ENCODE results near the gene NR1D2.
"Not testable (repeated sequence)": the region's sequence is repeated elsewhere in the genome, so short reads cannot be mapped to it uniquely, and the experiment has no call there.

NR1D2 gene

DNA sequence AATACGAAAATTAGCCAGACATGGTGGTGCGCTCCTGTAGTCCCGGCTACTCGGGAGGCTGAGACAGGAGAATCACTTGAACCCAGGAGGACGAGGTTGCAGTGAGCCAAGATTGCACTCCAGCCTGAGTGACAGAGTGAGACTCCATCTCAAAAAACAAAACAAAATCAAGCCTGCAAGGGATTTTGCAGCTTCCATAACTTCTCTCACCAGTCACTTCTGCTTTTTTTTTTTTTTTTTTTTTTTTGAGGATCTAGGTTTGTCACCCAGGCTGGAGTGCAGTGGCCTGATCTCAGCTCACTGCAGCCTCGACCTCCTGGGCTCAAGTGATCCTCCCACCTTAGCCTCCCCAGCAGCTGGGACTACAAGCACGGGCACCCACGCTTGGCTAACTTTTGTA, 65.7 kb downstream of the NR1D2 start:
- H3K4me3 ChIP-seq (ENCODE audit: low read depth in 1 of 2, low read length in 2 of 2); H3K27ac ChIP-seq (ENCODE audit: low read length); H3K36me3 ChIP-seq (ENCODE audit: control insufficient read depth in 1 of 2, insufficient read depth in 2 of 2, low read length in 2 of 2); H3K9me3 ChIP-seq (ENCODE audit: control insufficient read depth in 1 of 2, low read length in 2 of 2); H3K27me3 ChIP-seq (ENCODE audit: low read depth, low read length); H3K4me1 ChIP-seq (ENCODE audit: control insufficient read depth in 1 of 2, insufficient read depth in 2 of 2, low read length in 2 of 2): not testable (repeated sequence)

DNA sequence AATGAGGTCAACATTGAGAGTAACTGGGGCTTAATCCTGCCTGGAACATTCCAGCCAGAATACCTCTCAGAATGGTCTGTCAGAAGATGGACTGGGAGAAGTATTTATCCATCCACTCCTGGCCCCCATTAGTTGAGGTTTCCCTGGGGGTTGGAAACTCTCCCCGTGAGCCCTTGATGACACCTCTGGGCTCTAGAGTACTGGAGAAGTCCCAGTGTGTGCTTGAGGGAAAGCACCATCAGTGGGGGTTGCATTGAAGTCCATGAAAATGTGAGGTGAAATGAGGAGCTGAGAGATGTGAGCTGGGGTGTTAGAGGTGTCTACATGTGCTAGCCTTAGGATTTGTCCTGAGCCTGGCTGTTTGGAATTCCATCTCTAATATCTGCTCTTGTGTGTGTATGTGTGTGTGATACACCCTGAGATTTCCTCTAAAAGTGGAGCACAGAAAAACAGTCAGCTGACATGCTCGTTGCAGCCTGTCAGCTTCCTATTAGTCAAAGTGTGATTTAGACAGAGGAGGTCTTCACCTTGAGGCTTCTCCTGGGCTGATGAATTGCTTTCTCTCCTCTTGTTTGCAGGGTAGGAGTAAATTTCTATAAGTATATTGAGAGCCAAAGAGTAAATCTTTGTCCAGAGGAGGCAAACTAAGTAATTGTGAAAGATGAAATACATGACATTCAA, 67.6 kb downstream of the NR1D2 start:
- no peak overlapping the region for H3K4me3 ChIP-seq (ENCODE audit: low read depth in 1 of 2, low read length in 2 of 2)
- no peaks in the 10 kb centered on the region for H3K9me3 ChIP-seq (ENCODE audit: control insufficient read depth in 1 of 2, low read length in 2 of 2)
- H3K27me3 ChIP-seq (ENCODE audit: low read depth, low read length), result no peaks in the 10 kb centered on the region
- no peak overlapping the region for H3K27ac ChIP-seq (ENCODE audit: low read length)
- H3K4me1 ChIP-seq (ENCODE audit: control insufficient read depth in 1 of 2, insufficient read depth in 2 of 2, low read length in 2 of 2), result no peaks in the 10 kb centered on the region
- no peaks in the 10 kb centered on the region for H3K36me3 ChIP-seq (ENCODE audit: control insufficient read depth in 1 of 2, insufficient read depth in 2 of 2, low read length in 2 of 2)

- Histone ChIP-seq H3K36me3 (ENCODE audit: control insufficient read depth in 1 of 2, insufficient read depth in 2 of 2, low read length in 2 of 2) (no peaks in the 10 kb centered on the region), H3K4me3 (ENCODE audit: low read depth in 1 of 2, low read length in 2 of 2) (no peak overlapping the region), H3K9me3 (ENCODE audit: control insufficient read depth in 1 of 2, low read length in 2 of 2) (no peaks in the 10 kb centered on the region), H3K27ac (ENCODE audit: low read length) (no peak overlapping the region), H3K27me3 (ENCODE audit: low read depth, low read length) (no peaks in the 10 kb centered on the region), H3K4me1 (ENCODE audit: control insufficient read depth in 1 of 2, insufficient read depth in 2 of 2, low read length in 2 of 2) (no peaks in the 10 kb centered on the region)
Measured at GRCh38 chr3:24017305-24017704, 72.2 kb downstream of the NR1D2 start.

DNA sequence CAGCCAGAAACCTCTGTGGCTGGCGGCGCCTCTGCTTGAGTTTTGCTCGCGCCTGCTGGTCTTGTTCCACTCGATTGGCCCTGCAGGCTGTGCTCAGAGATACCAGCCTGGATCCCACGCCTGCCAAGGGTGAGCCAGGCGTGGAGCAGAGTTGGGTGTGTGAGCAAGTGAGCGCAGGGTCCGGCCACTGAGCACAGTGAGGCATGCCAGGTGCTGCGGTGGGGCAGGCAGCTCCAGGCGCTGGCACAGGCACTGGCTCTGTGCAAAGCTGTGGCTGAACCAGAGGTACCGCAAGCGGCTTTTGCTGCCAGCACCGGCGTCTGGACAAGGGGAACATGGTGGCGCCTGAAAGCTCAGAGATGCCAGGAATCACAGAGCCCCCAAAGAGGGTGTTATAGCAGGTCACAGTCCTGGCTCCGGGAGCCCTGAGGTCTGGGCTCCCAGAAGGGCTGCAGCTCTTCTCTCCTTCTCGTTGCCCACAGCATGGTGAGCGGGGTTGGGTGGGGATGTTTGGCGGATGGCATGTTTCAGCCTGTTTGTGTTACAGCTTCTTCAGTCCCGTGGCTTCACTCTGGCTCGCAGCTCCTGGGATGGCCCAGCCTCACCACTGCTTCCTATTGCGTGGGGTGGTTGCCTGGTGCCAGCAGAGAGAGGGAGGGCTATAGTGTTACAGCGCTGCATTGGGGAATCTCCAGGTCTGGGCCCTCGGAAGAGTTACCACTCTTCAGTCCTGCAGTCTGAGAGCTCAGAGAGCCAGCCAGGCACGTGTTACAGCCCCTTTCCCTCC, 73.9 kb downstream of the NR1D2 start:
- Histone ChIP-seq H3K27me3 (ENCODE audit: low read depth, low read length) (no peaks in the 10 kb centered on the region), H3K36me3 (ENCODE audit: control insufficient read depth in 1 of 2, insufficient read depth in 2 of 2, low read length in 2 of 2) (no peaks in the 10 kb centered on the region), H3K4me3 (ENCODE audit: low read depth in 1 of 2, low read length in 2 of 2) (no peak overlapping the region)

DNA sequence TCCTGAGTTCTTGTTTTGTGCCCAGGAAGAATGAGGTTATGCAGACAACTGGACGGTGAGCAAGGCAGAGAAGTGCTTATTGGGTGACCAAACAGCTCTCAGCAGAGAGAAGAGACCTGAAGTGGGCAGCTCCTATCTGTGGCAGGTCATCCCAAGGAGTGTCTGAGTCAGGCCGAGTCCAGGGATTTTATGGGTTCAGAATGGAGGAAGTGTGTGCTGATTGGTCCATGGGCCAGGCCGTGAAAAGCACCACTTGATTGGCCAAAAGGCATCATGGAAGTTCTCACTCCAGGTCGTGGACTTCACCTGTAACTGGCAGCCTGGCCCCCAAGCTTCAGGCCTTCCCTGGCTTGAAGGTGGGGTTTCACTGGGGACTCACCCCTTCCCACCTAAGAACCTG, 74.5 kb downstream of the NR1D2 start:
- no peaks in the 10 kb centered on the region for H3K27me3 ChIP-seq (ENCODE audit: low read depth, low read length)
- H3K9me3 ChIP-seq (ENCODE audit: control insufficient read depth in 1 of 2, low read length in 2 of 2), result no peaks in the 10 kb centered on the region
- H3K36me3 ChIP-seq (ENCODE audit: control insufficient read depth in 1 of 2, insufficient read depth in 2 of 2, low read length in 2 of 2), result no peaks in the 10 kb centered on the region
- H3K4me1 ChIP-seq (ENCODE audit: control insufficient read depth in 1 of 2, insufficient read depth in 2 of 2, low read length in 2 of 2), result no peaks in the 10 kb centered on the region
- H3K4me3 ChIP-seq (ENCODE audit: low read depth in 1 of 2, low read length in 2 of 2), result no peak overlapping the region
- H3K27ac ChIP-seq (ENCODE audit: low read length), result no peak overlapping the region

More for the DNA sequence above, 73.9 kb downstream of the NR1D2 start:
- no peaks in the 10 kb centered on the region for H3K9me3 ChIP-seq (ENCODE audit: control insufficient read depth in 1 of 2, low read length in 2 of 2)
- H3K4me1 ChIP-seq (ENCODE audit: control insufficient read depth in 1 of 2, insufficient read depth in 2 of 2, low read length in 2 of 2), result no peaks in the 10 kb centered on the region
- no peak overlapping the region for H3K27ac ChIP-seq (ENCODE audit: low read length)

DNA sequence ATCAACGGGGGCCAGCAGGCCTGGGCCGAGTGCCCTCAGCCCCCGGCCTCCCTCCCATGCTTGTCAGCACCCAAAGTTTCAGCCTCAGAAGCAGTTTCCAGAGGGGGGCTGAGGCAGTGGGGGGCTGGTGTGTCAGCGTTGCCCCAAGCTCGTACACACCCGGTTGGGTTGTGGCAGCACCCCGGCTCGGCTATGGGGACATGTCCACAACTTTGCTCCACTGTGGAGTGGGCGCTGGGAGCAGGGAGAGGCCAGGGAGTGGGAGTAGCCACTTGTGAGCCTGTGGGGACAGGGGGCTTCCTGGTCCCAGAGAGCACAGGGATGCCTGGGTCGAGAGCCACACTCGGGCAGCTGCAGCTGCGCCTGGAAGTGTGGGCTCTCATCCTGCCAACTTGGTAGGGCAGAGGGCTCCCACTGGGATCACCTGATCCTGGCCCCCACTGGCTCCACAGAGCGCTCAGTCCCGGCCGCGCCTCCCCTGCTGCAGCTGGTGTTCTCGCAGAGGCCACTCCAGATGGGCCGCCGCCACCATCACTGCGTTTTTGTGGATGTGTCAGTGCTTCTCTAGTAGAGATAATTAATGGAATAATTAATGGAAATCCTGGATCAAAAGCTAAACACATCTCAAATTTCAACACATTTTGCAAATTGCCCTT, 75.1 kb downstream of the NR1D2 start:
- H3K36me3 ChIP-seq (ENCODE audit: control insufficient read depth in 1 of 2, insufficient read depth in 2 of 2, low read length in 2 of 2), result no peaks in the 10 kb centered on the region
- H3K4me1 ChIP-seq (ENCODE audit: control insufficient read depth in 1 of 2, insufficient read depth in 2 of 2, low read length in 2 of 2), result no peaks in the 10 kb centered on the region
- H3K27me3 ChIP-seq (ENCODE audit: low read depth, low read length), result no peaks in the 10 kb centered on the region
- H3K4me3 ChIP-seq (ENCODE audit: low read depth in 1 of 2, low read length in 2 of 2), result no peak overlapping the region
- no peaks in the 10 kb centered on the region for H3K9me3 ChIP-seq (ENCODE audit: control insufficient read depth in 1 of 2, low read length in 2 of 2)
- H3K27ac ChIP-seq (ENCODE audit: low read length), result no peak overlapping the region

DNA sequence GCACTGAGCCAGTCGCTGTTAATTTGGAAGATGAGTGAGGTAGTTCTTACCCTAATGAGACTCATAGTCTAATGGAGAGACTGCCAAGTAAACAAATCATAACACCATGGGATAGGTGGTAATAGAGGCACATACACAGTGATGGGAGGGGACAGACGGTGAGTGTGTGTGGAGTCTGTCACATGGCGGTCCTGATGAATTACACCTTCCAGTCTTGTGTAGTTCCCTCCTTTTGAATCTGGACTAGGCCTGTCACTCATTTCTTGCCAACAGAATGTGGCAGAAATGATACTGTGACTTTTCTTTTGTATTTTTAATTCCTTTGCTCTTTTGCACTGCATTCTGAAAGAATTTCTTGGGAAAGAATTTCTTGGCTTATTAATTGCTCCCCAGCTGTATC, 78.1 kb downstream of the NR1D2 start:
- Histone ChIP-seq H3K4me1 (ENCODE audit: control insufficient read depth in 1 of 2, insufficient read depth in 2 of 2, low read length in 2 of 2) (no peaks in the 10 kb centered on the region), H3K4me3 (ENCODE audit: low read depth in 1 of 2, low read length in 2 of 2) (no peak overlapping the region), H3K9me3 (ENCODE audit: control insufficient read depth in 1 of 2, low read length in 2 of 2) (no peaks in the 10 kb centered on the region), H3K27ac (ENCODE audit: low read length) (no peak overlapping the region), H3K36me3 (ENCODE audit: control insufficient read depth in 1 of 2, insufficient read depth in 2 of 2, low read length in 2 of 2) (no peaks in the 10 kb centered on the region), H3K27me3 (ENCODE audit: low read depth, low read length) (no peaks in the 10 kb centered on the region)

DNA sequence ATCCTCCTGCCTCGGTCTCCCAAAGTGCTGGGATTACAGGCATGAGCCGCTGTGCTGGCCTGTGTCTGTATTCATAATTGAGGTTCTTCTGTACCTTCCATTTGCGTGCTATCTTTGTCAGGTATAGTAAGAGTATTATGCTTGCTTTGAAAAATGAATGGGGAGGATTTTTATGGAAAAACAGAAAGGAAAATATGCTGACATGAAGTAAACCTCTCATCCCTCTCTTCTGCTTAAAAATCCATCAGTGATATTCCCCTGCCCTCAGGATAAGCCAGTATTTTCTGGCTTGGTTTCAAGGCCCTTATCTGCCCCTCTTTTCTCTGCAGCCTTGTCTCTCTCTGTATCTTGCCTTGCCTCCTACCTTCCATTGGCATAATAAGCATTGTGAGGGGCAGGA, 80.7 kb downstream of the NR1D2 start:
- H3K27me3 ChIP-seq (ENCODE audit: low read depth, low read length), result no peaks in the 10 kb centered on the region
- H3K4me3 ChIP-seq (ENCODE audit: low read depth in 1 of 2, low read length in 2 of 2), result no peak overlapping the region
- no peak overlapping the region for H3K27ac ChIP-seq (ENCODE audit: low read length)
- H3K36me3 ChIP-seq (ENCODE audit: control insufficient read depth in 1 of 2, insufficient read depth in 2 of 2, low read length in 2 of 2), result no peaks in the 10 kb centered on the region
- peaks cover 0 to 1% of the 10 kb centered on the region in 2 donors for H3K9me3 ChIP-seq (ENCODE audit: control insufficient read depth in 1 of 2, low read length in 2 of 2)
- H3K4me1 ChIP-seq (ENCODE audit: control insufficient read depth in 1 of 2, insufficient read depth in 2 of 2, low read length in 2 of 2), result no peaks in the 10 kb centered on the region

- H3K27ac ChIP-seq (ENCODE audit: low read length); H3K27me3 ChIP-seq (ENCODE audit: low read depth, low read length); H3K4me3 ChIP-seq (ENCODE audit: low read depth in 1 of 2, low read length in 2 of 2); H3K4me1 ChIP-seq (ENCODE audit: control insufficient read depth in 1 of 2, insufficient read depth in 2 of 2, low read length in 2 of 2); H3K9me3 ChIP-seq (ENCODE audit: control insufficient read depth in 1 of 2, low read length in 2 of 2); H3K36me3 ChIP-seq (ENCODE audit: control insufficient read depth in 1 of 2, insufficient read depth in 2 of 2, low read length in 2 of 2): not testable (repeated sequence)
Measured at GRCh38 chr3:24026665-24027064, 81.6 kb downstream of the NR1D2 start.

DNA sequence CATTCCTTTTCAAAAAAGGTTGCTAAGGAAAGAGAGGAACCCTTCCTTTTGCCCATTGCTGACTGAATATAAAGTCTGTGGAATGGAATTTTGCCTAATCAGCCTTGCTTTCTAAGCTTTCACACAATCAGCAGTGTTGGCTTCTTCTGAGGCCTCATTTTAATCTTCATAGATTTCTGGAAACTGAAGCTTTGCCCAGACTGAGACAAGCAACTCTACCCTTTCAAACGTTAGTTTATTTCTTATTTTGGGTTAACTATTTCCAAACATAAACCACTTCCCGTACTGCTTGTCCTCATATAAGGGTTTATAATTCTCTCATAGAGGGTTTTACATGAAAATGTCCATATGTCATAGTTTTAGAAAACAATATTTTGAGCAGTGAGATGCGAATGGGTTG, 82.9 kb downstream of the NR1D2 start:
- Histone ChIP-seq H3K27me3 (ENCODE audit: low read depth, low read length) (no peaks in the 10 kb centered on the region), H3K36me3 (ENCODE audit: control insufficient read depth in 1 of 2, insufficient read depth in 2 of 2, low read length in 2 of 2) (no peaks in the 10 kb centered on the region), H3K4me1 (ENCODE audit: control insufficient read depth in 1 of 2, insufficient read depth in 2 of 2, low read length in 2 of 2) (no peaks in the 10 kb centered on the region), H3K27ac (ENCODE audit: low read length) (no peak overlapping the region), H3K9me3 (ENCODE audit: control insufficient read depth in 1 of 2, low read length in 2 of 2) (peaks cover 4 to 5% of the 10 kb centered on the region in 2 donors), H3K4me3 (ENCODE audit: low read depth in 1 of 2, low read length in 2 of 2) (no peak overlapping the region)

Data from muscle layer of duodenum (tissue), 2 donors.